Measurements from ENCODE around the gene CARD19.

CARD19 gene

GRCh38 chr9:93096131-93096802 lies at the start of gene CARD19:
Gene CARD19, plus strand, starts transcription at chr9:93096217. Its CDS starts 129 bp downstream, at chr9:93096346.
- no peak for DNase-seq

GRCh38 chr9:93048566-93049448 lies 47.2 kb upstream of the CARD19 start:
- no peak for DNase-seq

GRCh38 chr9:93049491-93049890 lies 46.5 kb upstream of the CARD19 start:
- no peak for DNase-seq

- no peak for DNase-seq
These were observed 45.8 kb upstream of the CARD19 start for GRCh38 chr9:93050231-93050630.

- DNase-seq: no peak
These were observed 44.3 kb upstream of the CARD19 start for GRCh38 chr9:93051680-93052089.

GRCh38 chr9:93052791-93053540 lies 43.1 kb upstream of the CARD19 start:
- DNase-seq: no peak

GRCh38 chr9:93053781-93054331 lies 42.2 kb upstream of the CARD19 start:
- DNase-seq: no peak

GRCh38 chr9:93054758-93055704 lies 41.0 kb upstream of the CARD19 start:
- no peak for DNase-seq

- DNase-seq: no peak
These were observed 38.8 kb upstream of the CARD19 start for GRCh38 chr9:93057042-93057702.

- DNase-seq: no peak
These were observed 38.2 kb upstream of the CARD19 start for GRCh38 chr9:93057703-93058354.

- DNase-seq: no peak
These were observed 37.5 kb upstream of the CARD19 start, which contains the start of gene SUSD3 for GRCh38 chr9:93058355-93059010. Gene SUSD3, plus strand, starts transcription at chr9:93058701. Its CDS starts 42 bp downstream, at chr9:93058743.

GRCh38 chr9:93059011-93059714 lies 36.9 kb upstream of the CARD19 start:
- DNase-seq: no peak

GRCh38 chr9:93059715-93060578 lies 36.1 kb upstream of the CARD19 start:
- no peak for DNase-seq

- DNase-seq: no peak
These were observed 35.2 kb upstream of the CARD19 start for GRCh38 chr9:93060746-93061259.

- no peak for DNase-seq
These were observed 34.7 kb upstream of the CARD19 start for GRCh38 chr9:93061260-93061751.

- DNase-seq: no peak
These were observed 33.9 kb upstream of the CARD19 start for GRCh38 chr9:93061791-93062763.
